Fibroblast of skin of right biceps (primary cell): ENCODE measurements around the gene KDM1B.

Experiments used
- DNase-seq: peaks from one replicate; pipeline ENCODE4 v3.0.0-alpha.2; 2013

The KDM1B gene

DNA sequence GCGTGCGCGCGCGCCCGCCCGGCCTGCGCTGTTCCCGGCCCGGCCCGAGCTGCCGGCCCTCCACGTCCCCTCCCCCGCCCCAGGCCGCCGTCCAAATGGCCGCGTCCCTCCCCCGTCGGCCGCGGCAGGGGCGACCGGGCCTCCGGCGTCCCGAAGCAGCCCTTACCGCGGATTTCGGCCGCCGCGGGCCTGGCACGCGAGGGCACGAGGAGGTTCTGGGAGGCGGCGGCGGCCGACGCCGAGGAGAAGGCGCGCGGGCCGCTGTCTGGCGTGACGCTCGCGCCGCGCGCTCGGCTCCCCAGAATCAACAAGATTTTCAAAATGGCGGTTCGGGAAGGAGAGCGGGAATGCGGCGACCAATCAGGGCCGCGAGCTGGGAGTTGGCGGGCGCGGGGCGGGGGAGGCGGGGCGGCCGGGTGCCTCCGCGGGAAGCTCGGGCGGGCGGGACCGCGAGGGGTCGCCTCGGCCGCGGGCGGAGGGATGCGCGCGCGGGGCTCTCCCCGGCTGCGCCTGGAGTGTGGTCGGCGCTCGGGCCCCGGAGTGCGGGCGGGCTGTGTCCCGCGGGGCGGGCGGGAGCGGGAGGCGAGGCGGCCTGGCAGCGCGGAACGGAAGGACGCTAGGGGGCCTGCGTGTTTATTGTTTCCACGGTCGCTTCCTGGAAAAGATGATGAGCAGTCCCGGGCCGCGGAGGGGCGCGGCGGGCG is 109.1 kb downstream of the KDM1B start, which contains the start of gene DEK:
Gene DEK (minus strand): TSS at position 312 of the 704 bp plus-strand sequence. CDS start 543 bp downstream, outside the sequence.
- peak; percentile 90 for DNase-seq

DNA sequence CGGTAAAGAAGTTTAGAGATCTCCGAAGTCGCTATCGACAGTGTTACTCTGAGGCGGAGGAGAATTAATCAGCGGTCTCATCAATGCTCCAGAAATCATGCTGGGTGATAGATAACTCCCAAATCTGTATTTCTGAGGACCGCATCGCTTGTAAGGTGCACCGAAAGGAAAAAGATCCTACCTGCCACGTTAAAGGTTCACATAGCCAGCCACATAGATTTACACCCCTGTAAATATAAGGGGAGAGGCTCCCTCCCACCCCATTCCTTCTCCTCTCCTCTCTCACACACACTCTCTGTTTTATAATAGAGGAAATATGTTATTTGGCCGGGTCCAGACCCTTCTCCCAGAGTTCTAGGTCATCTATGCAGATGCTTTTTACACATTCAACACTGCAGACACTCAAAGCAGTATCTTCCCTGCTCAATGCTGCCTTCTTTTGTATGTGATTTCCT is 109.7 kb downstream of the KDM1B start:
- DNase-seq = no peak

DNA sequence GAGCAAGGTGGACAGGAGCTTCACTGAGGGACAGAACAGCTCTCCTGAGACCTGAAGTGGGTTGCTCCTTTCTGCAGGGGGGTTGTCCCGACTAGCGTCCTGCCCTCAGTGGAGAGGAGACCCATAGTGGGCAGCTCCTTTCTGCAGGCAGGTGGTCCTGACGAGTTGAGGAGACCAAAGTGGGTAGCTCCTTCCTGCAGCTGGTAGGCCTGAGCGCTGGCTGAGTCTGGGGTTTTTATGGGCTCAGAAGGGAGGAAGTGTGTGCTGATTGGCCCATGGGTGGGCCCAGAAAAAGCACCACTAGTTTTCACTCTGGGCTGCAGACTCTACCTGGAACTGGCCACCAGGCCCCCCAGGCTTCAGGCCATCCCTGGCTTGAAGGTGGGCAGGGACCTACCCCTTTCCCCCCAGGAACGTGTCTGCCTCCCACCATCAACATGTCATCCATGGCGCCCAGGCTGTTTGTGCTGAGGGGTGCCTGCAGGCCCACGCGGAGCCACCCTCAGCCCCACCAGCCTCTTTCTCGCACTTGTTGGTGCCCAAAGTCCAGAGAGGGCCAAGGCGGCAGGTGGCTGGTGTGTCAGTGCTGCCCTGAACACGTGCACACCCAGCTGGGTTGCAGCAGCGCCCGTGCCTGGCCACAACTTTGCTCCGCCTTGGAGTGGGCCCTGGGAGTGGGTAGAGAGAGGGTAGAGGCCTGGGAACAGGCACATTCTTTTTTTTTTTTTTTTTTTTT is 110.7 kb downstream of the KDM1B start:
- DNase-seq = no peak

DNA sequence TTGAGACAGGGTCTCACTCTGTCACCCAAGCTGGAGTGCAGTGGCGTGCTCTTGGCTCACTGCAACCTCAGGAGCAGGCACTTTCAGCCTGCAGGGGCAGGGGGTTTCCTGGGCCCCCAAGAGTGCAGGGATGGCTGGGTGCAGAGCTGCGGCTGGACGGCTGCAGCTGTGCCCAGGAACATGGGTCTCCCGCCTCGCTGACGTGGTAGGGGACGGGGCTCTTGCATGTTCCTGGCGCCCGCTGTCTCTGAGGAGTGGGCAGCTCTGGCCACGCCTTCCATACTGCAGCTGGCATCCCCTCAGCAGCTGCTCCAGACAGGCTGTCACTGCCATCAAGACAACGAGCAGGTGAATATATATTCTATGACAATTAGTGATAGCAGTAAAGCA is 111.3 kb downstream of the KDM1B start:
- DNase-seq = no peak

DNA sequence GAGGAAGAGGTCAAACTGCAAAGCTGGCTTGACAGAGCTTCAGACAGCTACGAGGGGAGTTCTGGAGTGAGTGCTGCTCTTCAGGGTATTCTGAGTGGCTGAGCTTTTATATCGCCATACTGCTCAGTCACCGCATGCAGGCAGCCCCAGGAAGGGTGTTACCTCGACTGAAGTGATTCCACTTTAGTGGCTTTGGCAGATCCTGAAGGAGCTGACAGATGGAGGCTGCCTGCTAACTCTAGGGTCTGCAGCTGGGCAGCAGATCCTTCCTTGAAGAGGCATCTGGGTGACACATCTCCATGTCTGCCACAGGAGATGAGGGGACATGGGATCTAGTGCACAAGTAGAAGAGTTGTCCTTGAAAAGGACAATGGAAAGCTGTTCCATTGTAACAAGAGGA is 112.8 kb downstream of the KDM1B start:
- DNase-seq = no peak

DNA sequence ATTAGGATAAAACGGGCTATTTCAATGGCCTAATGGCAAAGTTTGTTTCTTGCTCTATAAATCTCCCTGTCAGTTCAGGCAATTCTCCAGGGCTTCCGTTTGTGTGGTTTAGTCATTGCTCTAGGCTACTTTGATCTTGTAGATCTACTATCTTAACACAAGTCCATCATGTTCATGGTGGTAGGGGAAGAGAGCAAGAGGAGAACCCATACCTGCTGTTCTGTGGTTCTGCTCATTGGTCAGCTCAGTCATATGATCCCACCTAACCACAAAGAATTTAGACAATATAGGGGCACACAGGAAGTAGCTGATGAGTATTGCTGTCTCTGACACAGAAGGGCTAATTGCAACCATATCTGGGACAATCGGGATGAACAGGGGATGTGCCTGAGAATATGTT is 114.0 kb downstream of the KDM1B start:
- DNase-seq = peak; percentile 83

DNA sequence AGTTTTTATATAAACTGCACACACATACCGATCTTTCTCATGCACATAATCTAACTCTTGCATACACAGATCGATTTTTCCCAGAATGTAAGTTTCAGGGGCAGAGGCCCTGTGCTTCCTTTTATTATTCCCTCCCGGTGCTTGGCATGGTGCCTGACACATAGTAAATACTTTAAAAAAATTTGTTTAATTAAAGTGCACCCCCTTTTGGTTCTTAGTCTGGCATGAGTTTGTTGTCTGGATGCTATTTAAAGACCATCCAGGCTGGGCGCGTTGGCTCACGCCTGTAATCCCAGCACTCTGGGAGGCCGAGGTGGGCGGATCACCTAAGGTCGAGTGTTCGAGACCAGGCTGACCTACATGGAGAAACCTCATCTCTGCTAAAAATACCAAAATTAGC is 114.5 kb downstream of the KDM1B start:
- no peak for DNase-seq

DNA sequence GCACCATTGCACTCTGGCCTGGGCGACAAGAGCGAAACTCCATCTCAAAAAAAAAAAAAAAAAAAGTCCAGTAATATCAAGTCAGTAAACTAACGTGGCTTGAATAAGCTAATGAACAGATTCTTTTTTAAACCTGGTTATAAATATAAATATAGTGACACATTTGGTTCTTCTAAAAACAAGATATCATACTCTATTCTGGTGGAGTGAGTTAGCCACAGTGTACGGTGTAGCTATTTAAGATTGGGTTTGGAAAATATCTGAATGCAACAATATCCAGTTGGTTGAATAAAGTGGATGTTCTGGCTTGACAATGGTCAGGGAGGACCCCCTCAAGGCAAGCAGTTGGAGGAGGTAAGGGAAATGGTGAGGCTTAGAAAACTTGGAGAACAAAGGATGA is 115.0 kb downstream of the KDM1B start:
- DNase-seq = no peak
